H54 (cell line): ENCODE results near the gene GIT1.

Experiments used
- DNase-seq: peaks from one replicate; pipeline ENCODE4 v3.0.0; 2011; ENCODE audit warnings: low spot score, mixed read lengths; ENCODE audit not compliant: insufficient read length
- FAIRE-seq: peaks from 3 replicates; lab custom pipeline; 2011; peaks lifted over from hg19 to GRCh38; lab: Jason Lieb, UNC
- POLR2A ChIP-seq: IDR thresholded peaks from 2 replicates; pipeline ENCODE4 v1.6.1; 2011; ENCODE audit warnings: low read depth, mild to moderate bottlenecking, low read length

The GIT1 gene

GRCh38 chr17:29589524-29590410 is at the start of gene GIT1:
GIT1 (minus strand) TSS chr17:29589648; CDS start chr17:29589378, 270 bp downstream.
- TF ChIP-seq POLR2A, result peak; percentile 80
- no peak for FAIRE-seq

GRCh38 chr17:29633886-29634285 is 44.4 kb upstream of the GIT1 start:
- no peak for TF ChIP-seq POLR2A
- DNase-seq, result no peak
- no peak for FAIRE-seq

More at GRCh38 chr17:29589524-29590410, at the start of gene GIT1:
- DNase-seq, result peak; percentile 79

DNA sequence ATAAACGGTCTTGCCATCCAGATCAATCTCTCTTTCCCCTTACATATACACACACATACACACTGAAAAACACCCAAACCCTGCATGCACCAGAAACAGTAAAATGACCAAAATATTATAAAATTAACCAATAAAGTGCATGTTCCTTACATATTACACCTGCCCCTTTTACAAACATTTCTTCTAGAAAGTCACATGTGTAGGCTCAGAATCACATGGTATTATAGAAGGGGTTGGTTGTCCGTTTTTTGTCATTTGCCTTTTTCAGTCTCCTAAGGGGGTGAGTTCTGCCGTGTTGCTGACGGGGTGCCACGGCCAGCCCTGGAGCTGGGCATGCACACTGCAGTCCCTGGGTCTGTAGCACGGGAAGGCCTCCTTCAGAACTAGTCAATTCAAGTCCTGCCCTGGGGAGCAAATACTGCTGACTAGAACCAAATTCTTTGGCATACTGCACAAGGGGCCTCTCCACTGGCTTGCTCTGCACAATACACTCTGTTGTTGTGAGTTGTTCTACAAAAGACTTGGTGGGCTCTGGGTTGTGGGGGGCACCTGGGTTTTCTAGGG is 41.3 kb upstream of the GIT1 start:
- TF ChIP-seq POLR2A, result no peak
- no peak for FAIRE-seq
- no peak for DNase-seq

DNA sequence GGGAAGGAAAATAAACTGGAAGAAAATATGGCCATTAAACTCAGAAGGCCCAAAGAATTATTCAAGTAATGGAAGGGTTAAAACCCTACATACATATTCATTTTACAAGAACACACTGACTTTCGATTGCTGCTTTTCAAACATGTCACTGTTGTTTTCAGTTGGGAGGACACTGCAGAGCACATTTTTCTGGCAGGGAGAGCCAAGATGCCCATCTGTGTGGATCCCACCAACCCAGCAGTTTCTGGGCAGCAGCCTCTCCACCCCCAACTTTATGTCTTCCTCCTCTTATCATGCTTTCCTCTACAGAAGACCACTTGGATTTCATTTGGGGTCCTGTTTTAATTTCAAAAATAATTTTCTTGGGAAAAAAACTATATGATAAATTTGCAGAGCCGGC is 40.4 kb upstream of the GIT1 start:
- no peak for DNase-seq
- FAIRE-seq, result no peak
- no peak for TF ChIP-seq POLR2A

- DNase-seq (no peak), FAIRE-seq (no peak)
- no peak for TF ChIP-seq POLR2A
Observed at GRCh38 chr17:29628644-29629043, 39.2 kb upstream of the GIT1 start.

DNA sequence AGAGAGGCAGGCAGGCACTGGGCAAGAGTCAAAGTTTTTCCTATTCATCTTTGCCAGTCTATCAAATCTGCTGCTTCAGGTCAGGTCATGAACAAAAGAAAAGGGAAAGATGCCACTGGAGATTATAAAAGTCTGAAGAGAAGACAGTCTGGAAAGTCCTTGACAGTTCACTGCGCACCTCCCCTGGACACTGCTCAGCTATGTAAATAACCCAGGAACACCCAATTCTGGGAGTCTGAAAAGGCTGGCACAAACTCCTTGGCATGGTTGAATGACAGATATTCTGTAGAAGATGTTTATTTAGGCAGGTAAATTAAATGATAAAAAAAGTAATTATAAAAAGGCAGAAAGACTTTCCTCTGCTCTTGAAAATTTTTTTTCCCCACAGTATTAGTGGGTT is 38.5 kb upstream of the GIT1 start:
- no peak for TF ChIP-seq POLR2A
- FAIRE-seq (no peak), DNase-seq (no peak)

GRCh38 chr17:29625037-29625750 is 35.7 kb upstream of the GIT1 start:
- no peak for DNase-seq
- TF ChIP-seq POLR2A, result no peak
- FAIRE-seq, result no peak

DNA sequence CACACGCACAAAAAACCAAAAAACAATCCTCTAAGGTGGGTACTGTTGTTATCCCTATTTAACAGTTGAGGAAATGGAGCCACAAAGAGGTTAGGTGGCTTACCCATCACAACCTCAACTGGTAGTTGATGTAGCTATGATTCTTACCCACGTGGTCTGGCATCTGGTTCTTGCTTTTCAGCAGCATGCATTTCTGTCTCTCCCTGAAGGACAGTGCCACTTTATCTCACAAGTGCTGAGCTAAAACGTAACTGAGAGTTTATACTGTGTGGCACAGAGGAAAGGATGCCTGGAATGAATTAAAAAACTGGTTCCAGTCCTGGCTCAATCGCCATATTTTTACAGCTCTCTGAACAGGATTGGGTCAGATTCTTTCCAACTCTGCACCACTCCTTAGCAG is 35.1 kb upstream of the GIT1 start:
- no peak for TF ChIP-seq POLR2A
- FAIRE-seq (no peak), DNase-seq (no peak)

DNA sequence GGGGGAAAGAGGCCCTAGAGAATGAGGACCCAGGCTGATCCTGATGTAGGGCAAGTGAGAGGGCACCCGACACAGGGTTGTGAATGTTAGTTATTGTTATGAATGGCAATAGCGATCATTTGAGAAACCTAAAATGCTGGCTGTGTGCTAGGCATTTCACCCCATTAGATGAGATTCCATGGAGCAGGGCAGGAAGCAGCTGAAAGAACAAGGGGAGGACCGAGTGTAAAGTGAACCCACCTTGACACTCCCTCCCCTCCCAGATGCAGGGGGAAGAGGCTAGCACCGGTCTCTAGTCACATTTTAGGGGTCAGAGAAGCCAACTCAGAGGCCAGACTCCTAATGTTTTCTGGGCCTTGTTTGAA is 33.8 kb upstream of the GIT1 start:
- FAIRE-seq, result no peak
- no peak for DNase-seq
- TF ChIP-seq POLR2A, result no peak

DNA sequence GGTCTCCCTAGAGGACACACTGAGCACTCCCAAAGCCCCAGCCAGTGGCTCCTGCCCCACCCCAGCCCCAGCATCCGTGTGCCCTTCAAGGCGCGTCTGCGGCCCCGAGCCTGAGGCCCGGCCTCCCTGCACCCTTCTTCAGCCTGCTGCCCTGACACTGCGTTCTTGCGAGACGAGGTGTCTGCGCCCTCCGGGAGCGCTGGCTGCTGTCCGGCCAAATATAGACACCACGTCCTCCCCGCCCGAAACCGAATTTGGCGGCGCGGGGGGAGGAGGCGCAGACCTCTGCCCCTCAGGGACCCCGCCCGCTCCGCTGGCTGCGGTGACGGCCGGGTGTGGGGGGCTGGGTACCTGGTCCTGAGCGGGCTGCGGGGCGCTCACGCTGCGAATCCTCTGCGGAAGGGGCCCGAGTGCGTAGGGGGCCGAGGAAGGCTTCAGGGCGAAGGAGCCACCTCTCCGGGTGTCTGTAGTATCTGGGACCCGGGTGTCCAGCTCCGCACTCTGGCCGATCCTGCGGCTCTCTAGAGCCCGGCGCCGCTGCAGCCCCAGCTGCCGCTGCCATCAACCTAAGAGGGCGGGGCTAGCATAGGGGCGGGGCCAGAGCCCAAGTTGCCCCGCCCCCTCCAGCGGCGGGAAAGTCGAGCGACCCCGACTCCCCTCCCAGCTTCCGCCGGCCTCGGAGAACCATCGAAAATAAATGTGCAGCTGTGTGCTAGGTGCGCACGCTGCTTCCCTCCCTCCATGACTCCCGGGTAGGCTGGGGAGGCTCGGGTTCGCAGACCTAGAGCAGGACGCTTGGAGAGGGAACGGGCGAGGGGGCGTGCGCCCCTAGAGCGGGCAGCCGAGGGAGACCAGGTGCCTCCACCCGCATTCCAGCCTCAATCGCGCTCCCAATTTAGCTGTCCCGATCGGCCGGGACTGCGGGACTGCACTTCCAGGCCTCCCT is 33.2 kb upstream of the GIT1 start, which contains the start of gene CORO6:
CORO6 (minus strand) TSS at position 576 of the 946 bp plus-strand sequence. CDS start 1,491 bp downstream, outside the sequence.
- DNase-seq (no peak), FAIRE-seq (no peak)
- TF ChIP-seq POLR2A, result peak; percentile 37; the same call in 1 of the 2 replicates

GRCh38 chr17:29621751-29622194 is 32.3 kb upstream of the GIT1 start:
- no peak for TF ChIP-seq POLR2A
- FAIRE-seq, result no peak
- DNase-seq, result no peak

DNA sequence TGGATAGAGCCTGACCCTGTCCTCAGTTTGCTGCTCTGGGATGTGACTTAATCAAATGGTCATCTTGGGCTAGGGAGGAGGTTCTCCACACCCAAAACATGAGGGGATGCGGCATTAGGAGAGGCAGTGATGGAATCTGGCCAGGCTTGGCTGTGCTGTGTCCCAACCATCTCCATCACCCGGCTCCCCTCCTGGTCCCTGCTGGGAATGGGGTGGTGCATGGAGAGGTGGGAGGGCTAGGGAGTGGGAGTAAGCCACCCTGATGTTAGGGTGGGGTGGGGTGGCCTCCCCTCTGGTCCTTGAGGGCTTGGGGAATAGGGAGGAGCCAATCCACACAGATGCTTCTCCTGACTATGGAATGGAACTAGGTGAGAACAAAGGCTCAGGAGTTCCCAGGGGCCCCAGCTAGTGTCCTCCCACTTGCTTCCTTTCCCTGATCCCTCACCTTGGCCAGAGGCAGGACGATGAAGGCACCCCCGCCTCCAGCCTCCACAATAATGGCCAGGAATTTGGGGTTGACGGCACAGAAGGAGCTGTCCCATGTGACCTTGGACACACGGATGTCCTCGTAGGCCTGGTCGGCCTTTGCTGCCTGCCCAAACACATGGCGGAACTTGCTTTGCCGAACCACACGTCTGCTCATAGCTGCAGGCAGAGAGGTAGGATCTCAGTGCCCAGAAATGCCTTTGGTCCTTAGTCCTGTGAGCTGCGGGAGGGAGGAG is 31.5 kb upstream of the GIT1 start:
- no peak for TF ChIP-seq POLR2A

More for the DNA sequence above, 31.5 kb upstream of the GIT1 start:
- FAIRE-seq (no peak), DNase-seq (no peak)
